Measurements from ENCODE around the gene PRR35. TPM values are rescaled to one million over a fixed set of nuclear protein-coding genes. Genes with fewer than 3 reads are reported as not detected.

The PRR35 gene
- total and polyA plus RNA-seq, 4 donors: not detected

DNA sequence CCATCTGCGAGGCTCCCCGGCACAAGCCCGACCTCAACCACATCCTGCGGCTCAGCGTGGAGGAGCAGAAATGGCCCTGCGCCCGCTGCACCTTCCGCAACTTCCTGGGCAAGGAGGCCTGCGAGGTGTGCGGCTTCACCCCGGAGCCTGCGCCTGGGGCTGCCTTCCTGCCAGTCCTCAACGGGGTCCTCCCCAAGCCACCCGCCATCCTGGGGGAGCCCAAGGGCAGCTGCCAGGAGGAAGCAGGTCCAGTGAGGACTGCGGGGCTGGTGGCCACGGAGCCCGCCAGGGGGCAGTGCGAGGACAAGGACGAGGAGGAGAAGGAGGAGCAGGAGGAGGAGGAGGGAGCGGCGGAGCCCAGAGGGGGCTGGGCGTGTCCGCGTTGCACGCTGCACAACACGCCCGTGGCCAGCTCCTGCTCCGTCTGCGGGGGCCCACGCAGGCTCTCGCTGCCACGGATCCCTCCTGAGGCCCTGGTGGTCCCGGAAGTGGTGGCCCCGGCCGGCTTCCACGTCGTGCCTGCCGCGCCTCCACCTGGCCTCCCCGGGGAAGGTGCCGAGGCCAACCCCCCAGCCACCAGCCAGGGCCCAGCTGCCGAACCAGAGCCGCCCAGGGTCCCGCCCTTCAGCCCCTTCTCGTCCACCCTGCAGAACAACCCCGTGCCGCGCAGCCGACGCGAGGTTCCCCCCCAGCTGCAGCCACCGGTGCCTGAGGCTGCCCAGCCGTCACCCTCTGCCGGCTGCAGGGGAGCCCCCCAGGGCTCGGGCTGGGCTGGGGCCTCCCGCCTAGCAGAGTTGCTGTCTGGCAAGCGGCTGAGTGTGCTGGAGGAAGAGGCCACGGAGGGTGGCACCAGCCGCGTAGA lies 13.1 kb upstream of the PRR35 start:
- H3K4me3 ChIP-seq (ENCODE audit: low read depth in 1 of 3, low read length in 3 of 3): no peak overlapping the region
- H3K27ac ChIP-seq (ENCODE audit: low read depth in 1 of 2, low read length in 2 of 2): no peak overlapping the region
- H3K9me3 ChIP-seq (ENCODE audit: control insufficient read depth in 4 of 4, low read length in 3 of 4): no peaks in the 10 kb centered on the region
- TF ChIP-seq NR2F2 (IDR thresholded peaks at IDR 0.05) (no peak), RAD21 (IDR thresholded peaks at IDR 0.05) (no peak), YY1 (IDR thresholded peaks at IDR 0.05) (no peak)
- TF ChIP-seq, protein P1, sequence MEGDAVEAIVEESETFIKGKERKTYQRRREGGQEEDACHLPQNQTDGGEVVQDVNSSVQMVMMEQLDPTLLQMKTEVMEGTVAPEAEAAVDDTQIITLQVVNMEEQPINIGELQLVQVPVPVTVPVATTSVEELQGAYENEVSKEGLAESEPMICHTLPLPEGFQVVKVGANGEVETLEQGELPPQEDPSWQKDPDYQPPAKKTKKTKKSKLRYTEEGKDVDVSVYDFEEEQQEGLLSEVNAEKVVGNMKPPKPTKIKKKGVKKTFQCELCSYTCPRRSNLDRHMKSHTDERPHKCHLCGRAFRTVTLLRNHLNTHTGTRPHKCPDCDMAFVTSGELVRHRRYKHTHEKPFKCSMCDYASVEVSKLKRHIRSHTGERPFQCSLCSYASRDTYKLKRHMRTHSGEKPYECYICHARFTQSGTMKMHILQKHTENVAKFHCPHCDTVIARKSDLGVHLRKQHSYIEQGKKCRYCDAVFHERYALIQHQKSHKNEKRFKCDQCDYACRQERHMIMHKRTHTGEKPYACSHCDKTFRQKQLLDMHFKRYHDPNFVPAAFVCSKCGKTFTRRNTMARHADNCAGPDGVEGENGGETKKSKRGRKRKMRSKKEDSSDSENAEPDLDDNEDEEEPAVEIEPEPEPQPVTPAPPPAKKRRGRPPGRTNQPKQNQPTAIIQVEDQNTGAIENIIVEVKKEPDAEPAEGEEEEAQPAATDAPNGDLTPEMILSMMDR (IDR thresholded peaks at IDR 0.05; ENCODE audit: low read depth, low read length, missing input control): peak; percentile 17
- TF ChIP-seq, protein P2, sequence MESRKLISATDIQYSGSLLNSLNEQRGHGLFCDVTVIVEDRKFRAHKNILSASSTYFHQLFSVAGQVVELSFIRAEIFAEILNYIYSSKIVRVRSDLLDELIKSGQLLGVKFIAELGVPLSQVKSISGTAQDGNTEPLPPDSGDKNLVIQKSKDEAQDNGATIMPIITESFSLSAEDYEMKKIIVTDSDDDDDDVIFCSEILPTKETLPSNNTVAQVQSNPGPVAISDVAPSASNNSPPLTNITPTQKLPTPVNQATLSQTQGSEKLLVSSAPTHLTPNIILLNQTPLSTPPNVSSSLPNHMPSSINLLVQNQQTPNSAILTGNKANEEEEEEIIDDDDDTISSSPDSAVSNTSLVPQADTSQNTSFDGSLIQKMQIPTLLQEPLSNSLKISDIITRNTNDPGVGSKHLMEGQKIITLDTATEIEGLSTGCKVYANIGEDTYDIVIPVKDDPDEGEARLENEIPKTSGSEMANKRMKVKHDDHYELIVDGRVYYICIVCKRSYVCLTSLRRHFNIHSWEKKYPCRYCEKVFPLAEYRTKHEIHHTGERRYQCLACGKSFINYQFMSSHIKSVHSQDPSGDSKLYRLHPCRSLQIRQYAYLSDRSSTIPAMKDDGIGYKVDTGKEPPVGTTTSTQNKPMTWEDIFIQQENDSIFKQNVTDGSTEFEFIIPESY (IDR thresholded peaks at IDR 0.05): no peak
- H3K36me3 ChIP-seq (ENCODE audit: control insufficient read depth in 4 of 4, insufficient read depth in 3 of 4, low read depth in 1 of 4, low read length in 3 of 4): peaks cover 0 to 18% (median 8%) of the 10 kb centered on the region in 4 donors
- peaks cover 12 to 29% (median 23%) of the 10 kb centered on the region in 4 donors for H3K4me1 ChIP-seq (ENCODE audit: control insufficient read depth in 4 of 4, insufficient read depth in 4 of 4, low read length in 3 of 4)
- no peaks in the 10 kb centered on the region for H3K27me3 ChIP-seq (ENCODE audit: control insufficient read depth in 4 of 4, insufficient read depth in 4 of 4, low read length in 3 of 4)
- WGBS: 84% methylated on average over 60 of the region's 60 CpGs
- no peak overlapping the region for H3K9ac ChIP-seq (ENCODE audit: low read depth in 1 of 2, low read length in 2 of 2)
- DNase-seq (ENCODE audit: low spot score): peak; percentile 81

GRCh38 chr16:548586-548985 lies 11.6 kb upstream of the PRR35 start:
- H3K9me3 ChIP-seq (ENCODE audit: control insufficient read depth in 4 of 4, low read length in 3 of 4): no peaks in the 10 kb centered on the region
- H3K36me3 ChIP-seq (ENCODE audit: control insufficient read depth in 4 of 4, insufficient read depth in 3 of 4, low read depth in 1 of 4, low read length in 3 of 4): peaks cover 0 to 22% (median 10%) of the 10 kb centered on the region in 4 donors
- 97% methylated on average over 21 of the region's 21 CpGs for WGBS
- H3K27me3 ChIP-seq (ENCODE audit: control insufficient read depth in 4 of 4, insufficient read depth in 4 of 4, low read length in 3 of 4): no peaks in the 10 kb centered on the region
- H3K27ac ChIP-seq (ENCODE audit: low read depth in 1 of 2, low read length in 2 of 2): no peak overlapping the region
- no peak for DNase-seq (ENCODE audit: low spot score)
- peaks cover 7 to 22% (median 15%) of the 10 kb centered on the region in 4 donors for H3K4me1 ChIP-seq (ENCODE audit: control insufficient read depth in 4 of 4, insufficient read depth in 4 of 4, low read length in 3 of 4)
- TF ChIP-seq JUND (IDR thresholded peaks at IDR 0.05): no peak
- TF ChIP-seq GABPA (IDR thresholded peaks at IDR 0.05 in 1 of 2, conservative IDR thresholded peaks at IDR 0.05 in 1 of 2): no peak
- TF ChIP-seq HNF4G (IDR thresholded peaks at IDR 0.05): no peak
- TF ChIP-seq, protein P2 (IDR thresholded peaks at IDR 0.05): no peak
- TF ChIP-seq, protein P3, sequence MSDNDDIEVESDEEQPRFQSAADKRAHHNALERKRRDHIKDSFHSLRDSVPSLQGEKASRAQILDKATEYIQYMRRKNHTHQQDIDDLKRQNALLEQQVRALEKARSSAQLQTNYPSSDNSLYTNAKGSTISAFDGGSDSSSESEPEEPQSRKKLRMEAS (IDR thresholded peaks at IDR 0.05): no peak
- TF ChIP-seq NR2F2 (IDR thresholded peaks at IDR 0.05): no peak
- TF ChIP-seq ATF3 (IDR thresholded peaks at IDR 0.05): no peak
- TF ChIP-seq, protein P1 (IDR thresholded peaks at IDR 0.05; ENCODE audit: low read depth, low read length, missing input control): no peak
- TF ChIP-seq YY1 (IDR thresholded peaks at IDR 0.05): no peak
- TF ChIP-seq TAF1 (conservative IDR thresholded peaks at IDR 0.05): no peak
- TF ChIP-seq RAD21 (IDR thresholded peaks at IDR 0.05): no peak
- TF ChIP-seq RXRA (IDR thresholded peaks at IDR 0.05): no peak
- TF ChIP-seq EGR1 (IDR thresholded peaks at IDR 0.05; ENCODE audit: low read depth in 2 of 2): no peak
- no peak for TF ChIP-seq FOXA1 (IDR thresholded peaks at IDR 0.05)
- TF ChIP-seq HNF4A (conservative IDR thresholded peaks at IDR 0.05): no peak
- H3K4me3 ChIP-seq (ENCODE audit: low read depth in 1 of 3, low read length in 3 of 3): no peak overlapping the region
- H3K9ac ChIP-seq (ENCODE audit: low read depth in 1 of 2, low read length in 2 of 2): no peak overlapping the region
